ENCODE data around the gene HEMK1.

GRCh38 chr3:50532062-50532705 lies 37.1 kb upstream of the HEMK1 start:
- TF ChIP-seq CTCF (IDR thresholded peaks at IDR 0.05) (no peak), EP300 (IDR thresholded peaks at IDR 0.05) (no peak)

Data from upper lobe of left lung (tissue), 4 donors.